ENCODE measurements around the gene VKORC1. TPM values are rescaled to one million over a fixed set of nuclear protein-coding genes. Genes with fewer than 3 reads are reported as not detected.

Gene VKORC1
- total and polyA plus RNA-seq, 7 experiments from 2014 or later = 29.5 to 93.0 (median 44.2) TPM

DNA sequence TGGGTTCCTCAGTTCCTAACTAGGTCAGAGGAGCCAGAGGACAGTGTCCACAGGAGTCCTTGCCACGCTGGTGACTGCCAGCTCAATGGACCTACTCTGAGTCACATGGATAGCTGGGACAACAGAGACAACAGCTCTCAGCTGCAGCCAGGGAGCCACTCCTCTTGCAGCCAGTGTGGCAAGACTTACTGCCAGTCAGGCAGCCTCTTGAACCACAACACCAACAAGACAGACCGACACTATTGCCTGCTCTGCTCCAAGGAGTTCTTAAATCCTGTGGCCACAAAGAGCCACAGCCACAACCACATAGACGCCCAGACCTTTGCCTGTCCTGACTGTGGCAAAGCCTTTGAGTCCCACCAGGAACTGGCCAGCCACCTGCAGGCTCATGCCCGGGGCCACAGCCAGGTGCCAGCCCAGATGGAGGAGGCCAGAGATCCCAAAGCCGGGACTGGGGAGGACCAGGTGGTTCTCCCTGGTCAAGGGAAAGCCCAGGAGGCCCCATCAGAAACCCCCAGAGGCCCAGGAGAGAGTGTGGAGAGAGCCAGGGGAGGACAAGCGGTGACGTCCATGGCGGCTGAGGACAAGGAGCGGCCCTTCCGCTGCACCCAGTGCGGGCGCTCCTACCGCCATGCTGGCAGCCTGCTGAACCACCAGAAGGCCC lies 13.7 kb downstream of the VKORC1 start:
- Mint-ChIP-seq H3K4me3 (no peak overlapping the region), H3K4me1 (peaks cover 9 to 41% (median 25%) of the 10 kb centered on the region in 7 donors), H3K9me3 (no peaks in the 10 kb centered on the region), H3K27me3 (no peaks in the 10 kb centered on the region), H3K27ac (peak overlapping the region in 1 of 9 donors; percentile 36), H3K36me3 (peaks cover 0 to 38% (median 11%) of the 10 kb centered on the region in 5 donors)
- intact Hi-C loops (cut with micrococcal nuclease) = no loop called here
- peaks cover 0 to 98% (median 17%) of the 10 kb centered on the region in 3 experiments for H3K36me3 ChIP-seq (ENCODE audit: control insufficient read depth in 2 of 3, insufficient read depth in 3 of 3, low read length in 3 of 3)
- ChIA-PET CTCF (no interaction called here), POLR2A (interaction anchor here (0.6 to 2.0 kb wide), 3 partner anchors 99 to 1265 kb away, joined by 3 to 6 read pairs (median 4); partner anchors contain the start of gene FUS)
- no peak overlapping the region for H3K4me3 ChIP-seq (ENCODE audit: low read length)
- DNase-seq (no peak), ATAC-seq (no peak)
- H3K27ac ChIP-seq (ENCODE audit: low read depth, low read length) = no peak overlapping the region
- H3K27me3 ChIP-seq (ENCODE audit: control insufficient read depth in 2 of 2, insufficient read depth in 2 of 2, low read length in 2 of 2) = no peaks in the 10 kb centered on the region
- H3K9me3 ChIP-seq (ENCODE audit: control insufficient read depth in 2 of 3, low read length in 3 of 3) = no peaks in the 10 kb centered on the region
- H3K4me1 ChIP-seq (ENCODE audit: control insufficient read depth in 2 of 2, insufficient read depth in 2 of 2, low read length in 2 of 2) = no peaks in the 10 kb centered on the region

DNA sequence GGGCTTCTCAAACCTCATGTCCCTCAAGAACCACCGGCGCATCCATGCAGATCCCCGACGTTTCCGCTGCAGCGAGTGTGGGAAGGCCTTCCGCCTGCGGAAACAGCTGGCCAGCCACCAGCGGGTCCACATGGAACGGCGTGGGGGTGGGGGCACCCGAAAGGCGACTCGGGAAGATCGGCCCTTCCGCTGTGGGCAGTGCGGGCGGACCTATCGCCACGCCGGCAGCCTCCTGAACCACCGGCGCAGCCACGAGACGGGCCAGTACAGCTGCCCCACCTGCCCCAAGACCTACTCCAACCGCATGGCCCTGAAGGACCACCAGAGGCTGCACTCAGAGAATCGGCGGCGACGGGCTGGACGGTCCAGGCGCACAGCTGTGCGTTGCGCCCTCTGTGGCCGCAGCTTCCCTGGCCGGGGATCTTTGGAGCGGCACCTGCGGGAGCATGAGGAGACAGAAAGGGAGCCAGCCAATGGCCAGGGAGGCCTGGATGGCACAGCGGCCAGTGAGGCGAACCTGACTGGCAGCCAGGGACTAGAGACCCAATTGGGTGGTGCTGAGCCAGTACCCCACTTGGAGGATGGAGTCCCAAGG lies 14.5 kb downstream of the VKORC1 start:
- ATAC-seq (no peak), DNase-seq (no peak)
- H3K36me3 ChIP-seq (ENCODE audit: control insufficient read depth in 2 of 3, insufficient read depth in 3 of 3, low read length in 3 of 3) = peaks cover 0 to 90% (median 17%) of the 10 kb centered on the region in 3 experiments
- no peak overlapping the region for H3K27ac Mint-ChIP-seq
- H3K4me3 ChIP-seq (ENCODE audit: low read length) = no peak overlapping the region
- ChIA-PET CTCF (no interaction called here), POLR2A (interaction anchor here (0.6 to 2.0 kb wide), 4 partner anchors 12 to 1265 kb away, joined by 3 to 6 read pairs (median 4); partner anchors contain the start of gene FUS)
- H3K27ac ChIP-seq (ENCODE audit: low read depth, low read length) = no peak overlapping the region
- no peaks in the 10 kb centered on the region for H3K27me3 ChIP-seq (ENCODE audit: control insufficient read depth in 2 of 2, insufficient read depth in 2 of 2, low read length in 2 of 2)
- no peaks in the 10 kb centered on the region for H3K9me3 ChIP-seq (ENCODE audit: control insufficient read depth in 2 of 3, low read length in 3 of 3)
- intact Hi-C loops (cut with micrococcal nuclease) = no loop called here
- H3K4me3 Mint-ChIP-seq = no peak overlapping the region
- H3K9me3 Mint-ChIP-seq = no peaks in the 10 kb centered on the region
- no peaks in the 10 kb centered on the region for H3K4me1 ChIP-seq (ENCODE audit: control insufficient read depth in 2 of 2, insufficient read depth in 2 of 2, low read length in 2 of 2)
- H3K36me3 Mint-ChIP-seq = peaks cover 0 to 35% (median 11%) of the 10 kb centered on the region in 5 donors
- no peaks in the 10 kb centered on the region for H3K27me3 Mint-ChIP-seq
- peaks cover 13 to 44% (median 27%) of the 10 kb centered on the region in 7 donors for H3K4me1 Mint-ChIP-seq

DNA sequence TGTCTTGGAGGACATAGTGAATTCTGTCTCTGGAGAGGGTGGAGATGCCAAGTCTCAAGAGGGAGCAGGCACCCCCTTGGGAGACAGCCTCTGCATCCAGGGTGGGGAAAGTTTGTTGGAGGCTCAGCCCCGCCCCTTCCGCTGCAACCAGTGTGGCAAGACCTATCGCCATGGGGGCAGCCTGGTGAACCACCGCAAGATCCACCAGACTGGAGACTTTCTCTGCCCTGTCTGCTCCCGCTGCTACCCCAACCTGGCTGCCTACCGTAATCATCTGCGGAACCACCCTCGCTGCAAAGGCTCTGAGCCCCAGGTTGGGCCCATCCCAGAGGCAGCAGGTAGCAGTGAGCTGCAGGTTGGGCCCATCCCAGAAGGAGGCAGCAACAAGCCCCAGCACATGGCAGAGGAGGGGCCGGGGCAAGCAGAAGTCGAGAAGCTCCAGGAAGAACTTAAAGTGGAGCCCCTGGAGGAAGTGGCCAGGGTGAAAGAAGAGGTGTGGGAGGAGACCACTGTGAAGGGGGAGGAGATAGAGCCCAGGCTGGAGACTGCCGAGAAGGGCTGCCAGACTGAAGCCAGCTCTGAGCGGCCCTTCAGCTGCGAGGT lies 15.2 kb downstream of the VKORC1 start:
- H3K4me1 ChIP-seq (ENCODE audit: control insufficient read depth in 2 of 2, insufficient read depth in 2 of 2, low read length in 2 of 2) = peaks cover 0 to 5% of the 10 kb centered on the region in 2 donors
- H3K27ac Mint-ChIP-seq = no peak overlapping the region
- peaks cover 20 to 51% (median 34%) of the 10 kb centered on the region in 7 donors for H3K4me1 Mint-ChIP-seq
- no peaks in the 10 kb centered on the region for H3K27me3 Mint-ChIP-seq
- CTCF ChIA-PET = no interaction called here
- no peak overlapping the region for H3K4me3 ChIP-seq (ENCODE audit: low read length)
- peaks cover 0 to 84% (median 17%) of the 10 kb centered on the region in 3 experiments for H3K36me3 ChIP-seq (ENCODE audit: control insufficient read depth in 2 of 3, insufficient read depth in 3 of 3, low read length in 3 of 3)
- H3K9me3 ChIP-seq (ENCODE audit: control insufficient read depth in 2 of 3, low read length in 3 of 3) = no peaks in the 10 kb centered on the region
- H3K9me3 Mint-ChIP-seq = peaks cover 0 to 1% (median 0%) of the 10 kb centered on the region in 11 donors
- no peak overlapping the region for H3K27ac ChIP-seq (ENCODE audit: low read depth, low read length)
- DNase-seq (no peak), ATAC-seq (no peak)
- intact Hi-C loops (cut with micrococcal nuclease) = no loop called here
- peaks cover 0 to 35% (median 11%) of the 10 kb centered on the region in 5 donors for H3K36me3 Mint-ChIP-seq
- H3K27me3 ChIP-seq (ENCODE audit: control insufficient read depth in 2 of 2, insufficient read depth in 2 of 2, low read length in 2 of 2) = no peaks in the 10 kb centered on the region
- POLR2A ChIA-PET = interaction anchor here (0.6 to 2.0 kb wide), 3 partner anchors 13 to 100 kb away, joined by 3 to 6 read pairs (median 3); partner anchors contain the start of gene FUS
- no peak overlapping the region for H3K4me3 Mint-ChIP-seq

DNA sequence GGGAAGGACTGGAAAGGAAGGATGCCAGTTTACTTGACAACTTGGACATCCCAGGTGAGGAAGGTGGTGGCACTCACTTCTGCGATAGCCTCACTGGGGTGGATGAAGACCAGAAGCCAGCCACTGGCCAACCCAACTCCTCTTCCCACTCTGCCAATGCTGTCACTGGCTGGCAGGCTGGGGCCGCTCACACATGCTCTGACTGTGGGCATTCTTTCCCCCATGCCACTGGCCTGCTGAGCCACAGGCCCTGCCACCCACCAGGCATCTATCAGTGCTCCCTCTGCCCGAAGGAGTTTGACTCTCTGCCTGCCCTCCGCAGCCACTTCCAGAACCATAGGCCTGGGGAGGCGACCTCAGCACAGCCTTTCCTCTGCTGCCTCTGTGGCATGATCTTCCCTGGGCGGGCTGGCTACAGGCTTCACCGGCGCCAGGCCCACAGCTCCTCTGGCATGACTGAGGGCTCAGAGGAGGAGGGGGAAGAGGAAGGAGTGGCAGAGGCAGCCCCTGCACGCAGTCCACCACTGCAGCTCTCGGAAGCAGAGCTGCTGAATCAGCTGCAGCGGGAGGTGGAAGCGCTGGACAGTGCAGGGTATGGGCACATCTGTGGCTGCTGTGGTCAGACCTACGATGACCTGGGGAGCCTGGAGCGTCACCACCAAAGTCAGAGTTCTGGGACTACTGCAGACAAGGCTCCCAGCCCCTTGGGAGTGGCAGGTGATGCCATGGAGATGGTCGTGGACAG lies 15.8 kb downstream of the VKORC1 start:
- POLR2A ChIA-PET = interaction anchor here (0.6 to 2.0 kb wide), 3 partner anchors 13 to 101 kb away, joined by 3 to 6 read pairs (median 3); partner anchors contain the start of gene FUS
- Mint-ChIP-seq H3K36me3 (peaks cover 0 to 35% (median 11%) of the 10 kb centered on the region in 5 donors), H3K27ac (peak overlapping the region in 1 of 9 donors; percentile 25), H3K4me1 (peaks cover 20 to 52% (median 34%) of the 10 kb centered on the region in 7 donors), H3K9me3 (peaks cover 0 to 1% (median 0%) of the 10 kb centered on the region in 11 donors), H3K4me3 (peak overlapping the region in 1 of 10 donors; percentile 56), H3K27me3 (no peaks in the 10 kb centered on the region)
- no peak overlapping the region for H3K27ac ChIP-seq (ENCODE audit: low read depth, low read length)
- CTCF ChIA-PET = no interaction called here
- intact Hi-C loops (cut with micrococcal nuclease) = no loop called here
- H3K4me1 ChIP-seq (ENCODE audit: control insufficient read depth in 2 of 2, insufficient read depth in 2 of 2, low read length in 2 of 2) = peaks cover 0 to 5% of the 10 kb centered on the region in 2 donors
- no peak for DNase-seq
- no peaks in the 10 kb centered on the region for H3K9me3 ChIP-seq (ENCODE audit: control insufficient read depth in 2 of 3, low read length in 3 of 3)
- H3K4me3 ChIP-seq (ENCODE audit: low read length) = no peak overlapping the region
- no peaks in the 10 kb centered on the region for H3K27me3 ChIP-seq (ENCODE audit: control insufficient read depth in 2 of 2, insufficient read depth in 2 of 2, low read length in 2 of 2)
- no peak for ATAC-seq
- peaks cover 0 to 81% (median 17%) of the 10 kb centered on the region in 3 experiments for H3K36me3 ChIP-seq (ENCODE audit: control insufficient read depth in 2 of 3, insufficient read depth in 3 of 3, low read length in 3 of 3)

DNA sequence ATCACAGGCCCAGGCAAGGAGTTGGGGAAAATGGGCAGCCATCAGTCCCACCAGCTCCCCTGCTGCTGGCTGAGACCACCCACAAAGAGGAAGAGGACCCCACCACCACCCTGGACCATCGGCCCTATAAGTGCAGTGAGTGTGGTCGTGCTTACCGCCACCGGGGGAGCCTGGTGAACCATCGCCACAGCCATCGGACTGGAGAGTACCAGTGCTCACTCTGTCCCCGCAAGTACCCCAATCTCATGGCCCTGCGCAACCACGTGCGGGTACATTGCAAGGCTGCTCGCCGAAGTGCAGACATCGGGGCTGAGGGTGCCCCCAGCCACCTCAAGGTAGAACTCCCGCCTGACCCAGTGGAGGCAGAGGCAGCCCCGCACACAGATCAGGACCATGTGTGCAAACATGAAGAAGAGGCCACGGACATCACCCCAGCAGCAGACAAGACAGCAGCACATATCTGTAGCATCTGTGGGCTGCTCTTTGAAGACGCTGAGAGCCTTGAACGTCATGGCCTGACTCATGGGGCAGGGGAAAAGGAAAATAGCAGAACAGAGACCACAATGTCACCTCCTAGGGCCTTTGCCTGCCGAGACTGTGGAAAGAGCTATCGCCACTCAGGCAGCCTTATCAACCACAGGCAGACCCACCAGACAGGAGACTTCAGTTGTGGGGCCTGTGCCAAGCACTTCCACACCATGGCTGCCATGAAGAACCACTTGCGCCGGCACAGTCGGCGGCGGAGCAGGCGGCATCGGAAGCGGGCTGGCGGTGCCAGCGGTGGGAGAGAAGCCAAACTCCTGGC lies 16.8 kb downstream of the VKORC1 start:
- Histone ChIP-seq H3K9me3 (ENCODE audit: control insufficient read depth in 2 of 3, low read length in 3 of 3) (no peaks in the 10 kb centered on the region), H3K4me1 (ENCODE audit: control insufficient read depth in 2 of 2, insufficient read depth in 2 of 2, low read length in 2 of 2) (peaks cover 0 to 5% of the 10 kb centered on the region in 2 donors), H3K27me3 (ENCODE audit: control insufficient read depth in 2 of 2, insufficient read depth in 2 of 2, low read length in 2 of 2) (no peaks in the 10 kb centered on the region), H3K4me3 (ENCODE audit: low read length) (no peak overlapping the region), H3K27ac (ENCODE audit: low read depth, low read length) (no peak overlapping the region), H3K36me3 (ENCODE audit: control insufficient read depth in 2 of 3, insufficient read depth in 3 of 3, low read length in 3 of 3) (peaks cover 0 to 75% (median 17%) of the 10 kb centered on the region in 3 experiments)
- Mint-ChIP-seq H3K36me3 (peaks cover 0 to 32% (median 11%) of the 10 kb centered on the region in 5 donors), H3K4me1 (peaks cover 20 to 53% (median 34%) of the 10 kb centered on the region in 7 donors), H3K4me3 (no peak overlapping the region), H3K27me3 (no peaks in the 10 kb centered on the region), H3K9me3 (peaks cover 0 to 1% (median 0%) of the 10 kb centered on the region in 11 donors), H3K27ac (peak overlapping the region in 2 of 9 donors; percentile 2 to 29)
- ChIA-PET CTCF (no interaction called here), POLR2A (no interaction called here)
- no peak for DNase-seq
- intact Hi-C loops (cut with micrococcal nuclease) = no loop called here
- ATAC-seq = no peak

Data from naive thymus-derived CD4-positive, alpha-beta T cell (primary cell).